ENCODE measurements around the gene LOXL1.
"Not testable (repeated sequence)": the region's sequence is repeated elsewhere in the genome, so short reads cannot be mapped to it uniquely, and the experiment has no call there.

Gene LOXL1

DNA sequence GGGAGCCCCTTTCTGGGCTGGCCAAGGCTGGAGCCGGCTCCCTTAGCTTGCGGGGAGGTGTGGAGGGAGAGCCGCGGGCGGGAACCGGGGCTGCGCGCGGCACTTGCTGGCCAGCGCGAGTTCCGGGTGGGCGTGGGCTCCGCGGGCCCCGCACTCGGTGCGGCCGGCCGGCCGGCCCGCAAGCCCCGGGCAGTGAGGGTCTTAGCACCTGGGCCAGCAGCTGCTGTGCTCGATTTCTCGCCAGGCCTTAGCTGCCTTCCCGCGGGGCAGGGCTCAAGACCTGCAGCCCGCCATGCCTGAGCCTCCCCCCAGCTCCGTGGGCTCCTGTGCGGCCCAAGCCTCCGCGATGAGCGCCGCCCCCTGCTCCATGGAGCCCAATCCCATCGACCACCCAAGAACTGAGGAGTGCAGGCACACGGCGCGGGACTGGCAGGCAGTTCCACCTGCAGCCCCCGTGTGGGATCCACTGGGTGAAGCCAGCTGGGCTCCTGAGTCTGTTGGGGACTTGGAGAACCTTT is 47.5 kb downstream of the LOXL1 start:
- DNase-seq (ENCODE audit: low read depth in 2 of 2, low spot score in 1 of 2) = not testable (repeated sequence)

DNA sequence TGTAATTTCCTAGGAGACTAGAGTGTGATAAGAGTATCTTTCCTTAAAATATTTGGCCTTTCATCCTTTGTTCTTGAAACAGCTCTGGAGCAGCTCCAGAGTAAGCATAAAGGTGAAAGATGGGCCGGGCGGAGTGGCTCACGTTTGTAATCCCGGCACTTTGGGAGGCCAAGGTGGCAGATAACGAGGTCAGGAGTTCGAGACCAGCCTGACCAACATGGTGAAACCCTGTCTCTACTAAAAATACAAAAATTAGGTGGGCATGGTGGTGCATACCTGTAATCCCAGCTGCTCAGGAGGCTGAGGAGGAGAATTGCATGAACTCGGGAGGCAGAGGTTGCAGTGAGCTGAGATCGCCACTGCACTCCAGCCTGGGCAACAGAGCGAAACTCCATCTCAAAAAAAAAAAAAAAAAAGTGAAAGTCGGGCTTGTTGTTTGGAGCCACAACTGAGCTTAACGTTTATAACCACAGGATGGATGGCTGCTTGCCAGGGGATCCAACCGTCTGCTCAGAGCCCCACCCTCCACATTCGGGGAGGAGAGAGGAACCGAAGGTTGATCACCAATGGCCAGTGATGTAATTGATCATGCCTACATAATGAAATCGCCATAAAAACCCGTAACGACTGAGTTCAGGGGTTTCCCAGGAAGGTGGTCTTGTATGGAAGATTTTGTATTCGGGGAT is 49.3 kb downstream of the LOXL1 start:
- DNase-seq (ENCODE audit: low read depth in 2 of 2, low spot score in 1 of 2) = not testable (repeated sequence)

DNA sequence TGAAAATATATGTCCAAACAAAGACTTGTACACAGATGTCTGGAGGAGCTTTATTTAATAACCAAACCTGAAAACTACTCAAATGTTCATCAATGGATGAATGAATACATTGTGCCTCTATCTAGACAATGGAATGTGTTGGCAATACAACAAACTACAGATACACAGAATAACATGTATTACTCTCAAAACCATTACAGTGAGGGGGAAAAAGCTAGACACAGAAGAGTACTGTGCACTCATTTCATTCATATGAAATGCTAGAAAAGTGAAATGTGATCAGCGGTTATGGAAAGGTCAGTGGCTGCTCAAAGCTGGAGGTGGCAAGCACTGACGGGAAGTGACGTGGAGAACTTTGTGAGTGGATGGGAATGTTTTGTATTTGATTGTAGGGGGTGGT is 52.6 kb downstream of the LOXL1 start:
- DNase-seq (ENCODE audit: low read depth in 2 of 2, low spot score in 1 of 2) = no peak

GRCh38 chr15:73979636-73980035 is 53.4 kb downstream of the LOXL1 start:
- DNase-seq (ENCODE audit: low read depth in 2 of 2, low spot score in 1 of 2) = no peak

DNA sequence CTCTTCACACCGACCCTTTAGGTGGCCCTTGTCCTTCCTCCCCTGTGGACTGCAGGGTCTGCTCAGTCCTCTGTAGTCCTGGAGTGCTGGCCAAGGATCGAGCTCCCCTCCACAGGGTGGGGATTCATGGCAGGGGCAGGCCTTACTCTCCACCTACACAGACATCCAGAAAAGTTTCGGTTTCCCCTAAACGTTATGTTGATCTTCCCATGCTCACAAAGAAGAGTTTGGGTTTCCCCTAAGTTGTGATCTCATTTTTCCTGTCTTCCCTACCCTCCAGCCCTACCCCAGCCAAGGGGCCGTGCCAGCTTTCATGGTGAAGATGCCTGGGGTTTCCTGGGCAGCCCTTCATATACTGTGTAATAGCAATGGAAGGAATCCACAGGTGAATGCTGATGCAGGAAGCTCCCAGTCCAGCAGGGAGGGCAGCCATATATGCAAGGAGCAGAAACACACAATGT is 55.5 kb downstream of the LOXL1 start:
- DNase-seq (ENCODE audit: low read depth in 2 of 2, low spot score in 1 of 2) = no peak

DNA sequence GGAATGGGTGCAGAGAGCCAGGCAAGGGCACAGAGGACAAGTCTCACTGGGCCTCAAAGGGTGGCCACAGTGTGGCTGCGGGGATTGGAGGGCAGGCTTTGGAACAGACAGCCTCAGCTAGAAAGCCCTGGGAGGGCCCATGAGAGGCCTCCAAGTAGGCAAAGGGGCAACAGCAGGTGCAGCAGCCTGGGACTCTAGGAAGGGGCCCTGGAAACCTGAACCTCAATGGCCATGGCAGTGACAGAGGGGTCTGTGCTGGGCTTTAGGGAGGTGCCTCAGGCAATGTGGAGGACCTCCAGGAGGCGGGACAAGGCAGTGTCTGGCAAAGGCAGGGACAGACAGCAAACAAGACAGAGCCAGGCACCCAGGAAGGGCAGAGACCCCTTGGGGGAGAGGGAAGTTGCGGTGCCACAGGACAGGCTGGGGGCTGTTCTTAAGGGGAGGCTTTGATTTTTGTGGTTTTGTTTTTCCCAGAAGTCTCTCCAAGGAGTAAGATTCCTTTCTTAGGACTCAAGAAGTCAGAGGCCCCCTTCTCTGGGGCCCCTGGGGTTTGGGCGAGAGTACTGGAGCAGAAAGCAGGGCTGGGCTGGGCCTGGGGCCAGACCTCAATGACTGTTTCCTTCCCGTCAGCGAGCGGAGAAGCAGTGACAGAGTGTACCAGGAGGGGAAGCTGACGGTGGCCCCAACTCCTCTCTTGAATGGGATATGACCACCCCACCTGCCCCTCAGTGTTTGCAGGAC is 56.1 kb downstream of the LOXL1 start:
- no peak for DNase-seq (ENCODE audit: low read depth in 2 of 2, low spot score in 1 of 2)

GRCh38 chr15:73983211-73983727 is 57.0 kb downstream of the LOXL1 start:
- DNase-seq (ENCODE audit: low read depth in 2 of 2, low spot score in 1 of 2) = no peak

GRCh38 chr15:73983773-73984172 is 57.5 kb downstream of the LOXL1 start:
- no peak for DNase-seq (ENCODE audit: low read depth in 2 of 2, low spot score in 1 of 2)

DNA sequence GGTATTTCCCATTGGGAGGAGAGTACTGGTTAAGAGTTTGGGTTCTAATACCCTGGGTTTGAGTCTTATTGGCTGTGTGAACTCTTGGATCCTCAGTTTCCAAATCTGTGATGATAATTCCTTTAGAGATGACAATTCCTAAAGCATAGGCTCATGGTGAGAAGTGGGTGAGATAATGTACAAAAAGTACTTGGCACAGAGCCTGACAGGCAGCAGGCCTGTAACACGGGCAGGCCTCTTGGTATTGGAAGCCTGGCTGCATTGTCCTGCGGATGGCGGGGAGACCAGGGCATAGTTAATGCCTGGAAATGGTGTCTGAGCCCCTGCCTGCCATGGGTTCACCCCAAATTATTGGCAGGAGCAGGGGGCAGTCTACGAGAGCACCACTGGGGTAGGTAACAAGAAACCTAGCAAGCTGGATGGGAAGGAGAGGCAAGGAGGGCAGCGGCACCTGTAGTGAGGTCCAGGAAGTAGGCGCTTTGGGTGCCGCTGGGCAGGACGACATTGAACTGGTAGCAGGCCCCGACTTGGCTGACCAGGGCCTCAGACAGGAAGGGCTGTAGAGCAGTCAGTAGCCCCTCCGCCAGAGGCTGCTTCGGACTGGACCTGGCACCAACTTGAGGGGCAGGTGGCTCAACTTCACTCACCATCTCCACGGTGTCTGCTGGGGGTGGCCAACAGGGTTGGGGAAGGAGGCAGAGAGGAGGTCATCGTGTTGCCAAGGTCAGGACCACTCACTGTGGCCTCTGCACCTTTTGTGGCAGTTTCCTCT is 58.1 kb downstream of the LOXL1 start:
- no peak for DNase-seq (ENCODE audit: low read depth in 2 of 2, low spot score in 1 of 2)

DNA sequence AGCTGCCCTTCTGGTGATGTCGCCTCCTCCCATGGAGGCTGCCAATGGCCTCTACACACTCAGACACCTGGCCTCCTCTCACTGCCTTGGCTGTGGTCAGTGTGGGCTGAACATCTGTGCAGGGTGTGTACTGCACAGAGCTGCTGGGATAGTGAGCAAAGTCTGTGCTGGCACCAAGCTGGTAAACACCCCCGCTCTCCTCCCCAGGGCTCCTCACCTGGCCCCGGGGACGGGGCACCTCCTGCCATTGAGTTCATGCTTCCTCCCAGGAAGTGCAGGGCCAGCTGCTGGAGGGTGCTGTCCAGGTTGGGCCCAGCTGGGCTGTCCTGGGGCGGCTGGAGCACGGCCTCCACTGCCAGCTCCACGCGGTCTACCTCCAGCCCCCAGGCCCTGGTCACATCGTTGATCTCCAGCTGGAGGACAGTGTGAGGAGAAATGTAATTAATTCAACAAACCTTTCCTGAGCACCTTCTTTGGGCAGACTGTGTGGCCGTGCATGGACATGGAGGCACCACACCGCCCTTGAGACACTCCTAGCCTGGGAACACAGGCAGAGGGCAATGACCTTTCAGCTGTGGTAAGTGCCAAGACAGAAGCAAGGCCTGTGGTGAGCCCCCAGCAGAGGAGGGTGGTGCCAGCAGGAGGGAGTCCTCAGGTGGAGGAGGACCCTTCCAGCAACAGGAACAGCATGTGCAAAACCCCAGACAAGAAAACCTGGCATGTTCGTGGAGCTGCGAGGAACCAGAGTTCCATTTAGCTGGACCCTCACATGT is 59.0 kb downstream of the LOXL1 start:
- DNase-seq (ENCODE audit: low read depth in 2 of 2, low spot score in 1 of 2) = no peak

- no peak for DNase-seq (ENCODE audit: low read depth in 2 of 2, low spot score in 1 of 2)
Measured at GRCh38 chr15:73986055-73986775, 60.0 kb downstream of the LOXL1 start.

DNA sequence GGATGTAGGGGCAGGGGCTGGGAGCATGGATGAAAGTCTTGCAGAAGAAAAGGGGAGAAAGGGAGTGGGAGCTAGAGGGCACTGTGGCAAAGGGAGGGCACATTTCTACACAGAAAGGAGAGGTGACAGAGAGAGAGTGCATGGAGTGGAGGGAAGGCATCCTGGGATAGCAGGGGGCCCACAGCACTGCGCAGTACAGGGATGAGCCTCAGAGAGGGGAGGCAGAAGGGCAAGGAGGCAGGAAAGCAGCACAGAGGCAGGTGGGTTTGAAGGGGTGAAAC is 60.5 kb downstream of the LOXL1 start:
- DNase-seq (ENCODE audit: low read depth in 2 of 2, low spot score in 1 of 2) = no peak

DNA sequence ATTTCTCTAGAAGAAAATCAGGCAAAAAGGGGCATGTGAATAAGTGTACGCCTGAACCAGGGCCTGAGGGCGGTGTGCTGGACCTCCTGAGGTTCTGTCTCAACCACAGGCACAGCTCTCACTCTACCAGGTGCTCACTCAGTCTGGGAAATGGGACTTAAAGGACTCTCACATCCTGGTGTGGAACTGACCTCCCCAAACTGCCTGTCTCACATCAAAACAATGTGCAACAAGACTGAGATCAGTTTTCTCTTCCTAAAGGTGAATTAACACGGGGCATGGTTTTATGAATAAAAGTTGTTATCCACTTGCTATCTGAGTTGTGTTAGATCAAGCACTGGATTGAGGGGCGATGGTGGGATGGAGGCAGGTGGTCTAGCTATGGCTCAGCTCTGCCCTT is 61.0 kb downstream of the LOXL1 start:
- no peak for DNase-seq (ENCODE audit: low read depth in 2 of 2, low spot score in 1 of 2)

GRCh38 chr15:73987681-73988444 is 61.6 kb downstream of the LOXL1 start:
- DNase-seq (ENCODE audit: low read depth in 2 of 2, low spot score in 1 of 2) = no peak

- DNase-seq (ENCODE audit: low read depth in 2 of 2, low spot score in 1 of 2) = no peak
Measured at GRCh38 chr15:73988445-73988969, 62.2 kb downstream of the LOXL1 start.

DNA sequence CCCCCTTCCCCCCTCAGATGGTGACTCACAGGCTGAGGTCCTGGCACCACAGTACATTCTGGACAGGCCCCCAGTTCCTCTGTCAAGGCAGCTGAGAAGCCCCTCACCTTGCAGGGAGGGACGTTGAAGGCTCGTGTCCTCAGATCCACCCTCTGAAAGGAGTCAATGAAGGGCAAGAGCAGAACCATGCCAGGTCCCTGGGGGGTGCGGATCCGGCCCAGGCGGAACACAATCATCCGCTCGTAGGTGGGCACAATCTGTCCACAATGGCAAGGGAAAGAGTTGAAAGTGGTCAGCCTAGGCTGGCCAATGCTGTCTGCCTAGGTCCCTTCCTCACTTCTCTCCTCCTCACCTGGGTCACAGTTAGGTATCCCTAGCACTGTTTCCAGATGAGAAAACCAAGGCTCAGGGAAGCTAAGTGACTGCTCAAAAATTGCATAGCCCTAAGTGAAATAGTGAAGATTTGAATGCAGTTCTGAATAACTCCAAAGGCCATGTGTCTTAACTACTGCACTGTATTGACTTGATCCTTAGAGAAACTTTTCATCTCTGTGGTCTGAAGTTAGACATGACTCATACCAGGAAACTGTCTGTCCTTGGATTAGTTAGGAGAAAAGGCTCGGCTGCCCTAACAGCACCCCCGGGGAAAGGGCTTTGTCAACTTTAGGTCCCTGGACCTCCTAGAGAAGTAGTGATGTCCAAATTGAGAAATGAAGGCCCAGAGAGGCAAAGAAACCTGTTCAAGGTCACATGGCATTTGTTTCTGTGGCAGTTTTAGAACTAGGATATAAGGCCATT is 62.9 kb downstream of the LOXL1 start:
- no peak for DNase-seq (ENCODE audit: low read depth in 2 of 2, low spot score in 1 of 2)

GRCh38 chr15:73990250-73991005 is 64.2 kb downstream of the LOXL1 start:
- DNase-seq (ENCODE audit: low read depth in 2 of 2, low spot score in 1 of 2) = no peak

DNA sequence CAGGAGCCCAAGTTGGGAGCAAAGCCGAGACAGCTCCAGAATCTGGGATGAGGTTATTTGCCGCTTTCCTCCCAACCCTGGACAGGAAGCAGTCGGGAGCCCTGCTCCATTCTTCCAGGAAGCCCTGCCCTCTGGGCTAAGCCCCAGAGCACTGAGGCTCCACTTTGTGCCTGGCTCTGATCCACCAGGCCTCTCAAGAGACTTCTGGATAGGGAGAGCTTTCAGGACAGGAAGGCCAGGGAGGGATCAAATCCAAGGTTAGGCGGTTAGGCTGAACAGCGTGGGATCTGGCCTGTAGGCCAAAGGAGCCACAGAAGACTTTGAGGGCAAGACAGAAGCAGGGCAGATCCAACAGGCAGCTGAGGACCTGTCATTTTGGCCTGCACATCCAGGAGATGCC is 65.0 kb downstream of the LOXL1 start:
- no peak for DNase-seq (ENCODE audit: low read depth in 2 of 2, low spot score in 1 of 2)
